MCF 10A (cell line): Measurements from ENCODE around the gene DDX1. TPM values are rescaled to one million over a fixed set of nuclear protein-coding genes. Genes with fewer than 3 reads are reported as not detected.

Experiments used
- BruUV-seq: library from RNA; stranded (reverse); fragments of 400-500 nt; replicated peaks from 2 replicates; lab custom pipeline; 2021; lab: Mats Ljungman, UMichigan
- CTCF ChIA-PET: fragments of 300-600 bp; sonication (Branson Sonifier 250); formaldehyde crosslinking; extraction: SDS; loops from one replicate; lab custom pipeline; 2021; ENCODE audit warnings: antibody characterized with exemption, inconsistent platforms; lab: Yijun Ruan, JAX
- POLR2A ChIA-PET: fragments of 300-600, 350-650 bp; sonication (Branson Sonifier 250); formaldehyde crosslinking; extraction: SDS; loops from one replicate; lab custom pipeline; 2020; ENCODE audit warnings: antibody characterized with exemption, inconsistent platforms; lab: Yijun Ruan, JAX
- DNase-seq: peaks from one replicate; pipeline ENCODE4 v3.0.0-alpha.2; 2018; ENCODE audit not compliant: unreplicated experiment
- H3K27ac Mint-ChIP-seq: one replicate; pipeline ENCODE4 v1.8.0; 2022; ENCODE audit warnings: mild to moderate bottlenecking, low read depth, mixed read lengths; ENCODE audit not compliant: unreplicated experiment
- H3K27me3 Mint-ChIP-seq: one replicate; pipeline ENCODE4 v1.8.0; 2022; ENCODE audit warnings: mixed read lengths; ENCODE audit not compliant: insufficient read depth, unreplicated experiment
- H3K36me3 Mint-ChIP-seq: one replicate; pipeline ENCODE4 v1.8.0; 2022; ENCODE audit warnings: mild to moderate bottlenecking, moderate library complexity, mixed read lengths; ENCODE audit not compliant: insufficient read depth, unreplicated experiment
- H3K4me1 Mint-ChIP-seq: one replicate; pipeline ENCODE4 v1.8.0; 2022; ENCODE audit warnings: mixed read lengths; ENCODE audit not compliant: insufficient read depth, unreplicated experiment
- H3K4me3 Mint-ChIP-seq: one replicate; pipeline ENCODE4 v1.8.0; 2022; ENCODE audit warnings: mild to moderate bottlenecking, moderate library complexity, mixed read lengths; ENCODE audit not compliant: unreplicated experiment
- H3K9me3 Mint-ChIP-seq: one replicate; pipeline ENCODE4 v1.8.0; 2022; ENCODE audit warnings: mixed read lengths; ENCODE audit not compliant: unreplicated experiment
- CTCF ChIP-seq: fragments of 200-600 bp; IDR thresholded peaks from one replicate; pipeline ENCODE4 v1.8.0; 2022; ENCODE audit warnings: antibody characterized with exemption, mild to moderate bottlenecking; ENCODE audit not compliant: unreplicated experiment
- intact Hi-C: fragments of 100-400 bp; cut with micrococcal nuclease; formaldehyde crosslinking; loops from 2 replicates; pipeline ENCODE4 v1.14.1; 2022
- total RNA-seq: library from RNA; stranded (reverse); gene quantifications from 2 replicates; pipeline ENCODE4 v1.2.3, GENCODE V29; 2022

The DDX1 gene
- total RNA-seq, 1 experiment from 2014 or later: 119 TPM

- POLR2A ChIA-PET: interaction anchor here (1.4 kb wide), 1 partner anchor 17 kb away, joined by 3 read pairs; the partner anchor contains the start of gene NBAS
- no peak for TF ChIP-seq CTCF
Measured at GRCh38 chr2:15544227-15544626, 47.4 kb upstream of the DDX1 start.

GRCh38 chr2:15546297-15547098 lies 45.2 kb upstream of the DDX1 start:
- no peak overlapping the region for H3K27ac Mint-ChIP-seq
- CTCF ChIA-PET: interaction anchor here (0.5 to 1.2 kb wide), 6 partner anchors 8 to 1236 kb away, joined by 3 to 5 read pairs (median 3); no protein-coding TSS in a partner anchor

More at GRCh38 chr2:15544227-15544626, 47.4 kb upstream of the DDX1 start:
- H3K4me3 Mint-ChIP-seq: no peak overlapping the region
- no peaks in the 10 kb centered on the region for H3K4me1 Mint-ChIP-seq
- intact Hi-C loops: no loop called here
- CTCF ChIA-PET: interaction anchor here (0.8 kb wide), 1 partner anchor 31 kb away, joined by 3 read pairs; no protein-coding TSS in a partner anchor
- no peak overlapping the region for H3K27ac Mint-ChIP-seq
- H3K36me3 Mint-ChIP-seq: peaks cover 24% of the 10 kb centered on the region
- no TSS peak for BruUV-seq
- no peak for DNase-seq
- no peaks in the 10 kb centered on the region for H3K27me3 Mint-ChIP-seq
- no peaks in the 10 kb centered on the region for H3K9me3 Mint-ChIP-seq

GRCh38 chr2:15547115-15547876 lies 44.4 kb upstream of the DDX1 start:
- TF ChIP-seq CTCF: no peak
- POLR2A ChIA-PET: interaction anchor here (0.5 to 2.0 kb wide), 6 partner anchors 9 to 1221 kb away, joined by 3 to 10 read pairs (median 3); no protein-coding TSS in a partner anchor

More at GRCh38 chr2:15546297-15547098, 45.2 kb upstream of the DDX1 start:
- Mint-ChIP-seq H3K27me3 (no peaks in the 10 kb centered on the region), H3K36me3 (peaks cover 25% of the 10 kb centered on the region), H3K9me3 (no peaks in the 10 kb centered on the region), H3K4me1 (no peaks in the 10 kb centered on the region), H3K4me3 (no peak overlapping the region)
- BruUV-seq: no TSS peak
- no peak for DNase-seq
- intact Hi-C loops: no loop called here
- TF ChIP-seq CTCF: no peak
- POLR2A ChIA-PET: interaction anchor here (0.5 to 2.0 kb wide), 6 partner anchors 8 to 1220 kb away, joined by 3 to 10 read pairs (median 3); no protein-coding TSS in a partner anchor

More at GRCh38 chr2:15547115-15547876, 44.4 kb upstream of the DDX1 start:
- CTCF ChIA-PET: interaction anchor here (0.6 to 1.2 kb wide), 4 partner anchors 8 to 1539 kb away, joined by 3 to 5 read pairs (median 4); no protein-coding TSS in a partner anchor
- no peak overlapping the region for H3K27ac Mint-ChIP-seq
- intact Hi-C loops: no loop called here
- no peaks in the 10 kb centered on the region for H3K4me1 Mint-ChIP-seq
- DNase-seq: no peak
- H3K9me3 Mint-ChIP-seq: no peaks in the 10 kb centered on the region
- no TSS peak for BruUV-seq
- H3K36me3 Mint-ChIP-seq: peaks cover 29% of the 10 kb centered on the region
- H3K27me3 Mint-ChIP-seq: no peaks in the 10 kb centered on the region
- H3K4me3 Mint-ChIP-seq: no peak overlapping the region
